HEK293 (cell line): ENCODE data around the gene HMOX1.

Experiments
- BCL11B ChIP-seq: fragments of 450-650 bp; formaldehyde crosslinking; IDR thresholded peaks from 2 replicates; pipeline ENCODE4 v1.5.1; 2016; ENCODE audit warnings: low read depth, missing biosample characterization, missing genetic modification characterization
- GLIS2 ChIP-seq: fragments of 450-650 bp; formaldehyde crosslinking; IDR thresholded peaks from 2 replicates; pipeline ENCODE4 v1.5.1; 2016; ENCODE audit warnings: missing biosample characterization, missing genetic modification characterization
- MZF1 ChIP-seq: fragments of 450-650 bp; formaldehyde crosslinking; IDR thresholded peaks from 2 replicates; pipeline ENCODE4 v1.5.1; 2017; ENCODE audit warnings: missing biosample characterization, missing genetic modification characterization, borderline replicate concordance
- RBAK ChIP-seq: fragments of 450-650 bp; formaldehyde crosslinking; IDR thresholded peaks from 2 replicates; pipeline ENCODE4 v1.5.1; 2016; ENCODE audit warnings: missing biosample characterization, missing genetic modification characterization
- SALL2 ChIP-seq: fragments of 450-650 bp; formaldehyde crosslinking; IDR thresholded peaks from 2 replicates; pipeline ENCODE4 v1.5.0; 2017; ENCODE audit warnings: missing biosample characterization, mild to moderate bottlenecking, missing genetic modification characterization, borderline replicate concordance
- TCF7L2 ChIP-seq: IDR thresholded peaks from 2 replicates; pipeline ENCODE4 v1.6.1; 2011; ENCODE audit warnings: low read depth, mild to moderate bottlenecking, inconsistent platforms, low read length, moderate library complexity, borderline replicate concordance
- TSHZ1 ChIP-seq: fragments of 450-650 bp; formaldehyde crosslinking; IDR thresholded peaks from 2 replicates; pipeline ENCODE4 v1.5.1; 2016; ENCODE audit warnings: missing biosample characterization, missing genetic modification characterization, borderline replicate concordance
- ZBTB1 ChIP-seq: fragments of 450-650 bp; formaldehyde crosslinking; IDR thresholded peaks from 2 replicates; pipeline ENCODE4 v1.5.1; 2016; ENCODE audit warnings: missing biosample characterization, missing genetic modification characterization
- ZBTB44 ChIP-seq: fragments of 450-650 bp; IDR thresholded peaks from 2 replicates; pipeline ENCODE4 v1.5.1; 2018; ENCODE audit warnings: missing biosample characterization, mild to moderate bottlenecking, missing genetic modification characterization
- ZFP3 ChIP-seq: fragments of 450-650 bp; formaldehyde crosslinking; IDR thresholded peaks from 2 replicates; pipeline ENCODE4 v1.5.1; 2016; ENCODE audit warnings: low read depth, missing biosample characterization, missing genetic modification characterization
- ZNF121 ChIP-seq: fragments of 450-650 bp; formaldehyde crosslinking; IDR thresholded peaks from 2 replicates; pipeline ENCODE4 v1.5.1; 2016; ENCODE audit warnings: missing biosample characterization, missing genetic modification characterization
- ZNF202 ChIP-seq: fragments of 450-650 bp; formaldehyde crosslinking; IDR thresholded peaks from 2 replicates; pipeline ENCODE4 v1.5.1; 2016; ENCODE audit warnings: missing biosample characterization, missing genetic modification characterization, borderline replicate concordance
- ZNF211 ChIP-seq: fragments of 450-650 bp; formaldehyde crosslinking; IDR thresholded peaks from 2 replicates; pipeline ENCODE4 v1.5.1; 2016; ENCODE audit warnings: low read depth, missing biosample characterization, missing genetic modification characterization
- ZNF239 ChIP-seq: fragments of 450-650 bp; formaldehyde crosslinking; IDR thresholded peaks from 2 replicates; pipeline ENCODE4 v1.5.1; 2016; ENCODE audit warnings: missing biosample characterization, missing genetic modification characterization
- ZNF24 ChIP-seq: fragments of 450-650 bp; formaldehyde crosslinking; IDR thresholded peaks from 2 replicates; pipeline ENCODE4 v1.5.1; 2016; ENCODE audit warnings: missing biosample characterization, missing genetic modification characterization
- ZNF311 ChIP-seq: fragments of 450-650 bp; formaldehyde crosslinking; IDR thresholded peaks from 2 replicates; pipeline ENCODE4 v1.5.1; 2017; ENCODE audit warnings: missing biosample characterization, missing genetic modification characterization, borderline replicate concordance
- ZNF324 ChIP-seq: fragments of 450-650 bp; formaldehyde crosslinking; IDR thresholded peaks from 2 replicates; pipeline ENCODE4 v1.5.1; 2016; ENCODE audit warnings: missing biosample characterization, missing genetic modification characterization
- ZNF335 ChIP-seq: fragments of 450-650 bp; formaldehyde crosslinking; conservative IDR thresholded peaks from 2 replicates; pipeline ENCODE4 v1.5.1; 2016; ENCODE audit warnings: missing biosample characterization, missing genetic modification characterization
- ZNF366 ChIP-seq: fragments of 450-650 bp; formaldehyde crosslinking; conservative IDR thresholded peaks from 2 replicates; pipeline ENCODE4 v1.5.1; 2016; ENCODE audit warnings: missing biosample characterization, missing genetic modification characterization
- ZNF37A ChIP-seq: fragments of 450-650 bp; IDR thresholded peaks from 2 replicates; pipeline ENCODE4 v1.5.1; 2018; ENCODE audit warnings: missing biosample characterization, missing genetic modification characterization
- ZNF426 ChIP-seq: fragments of 450-650 bp; formaldehyde crosslinking; IDR thresholded peaks from 2 replicates; pipeline ENCODE4 v1.5.1; 2017; ENCODE audit warnings: missing biosample characterization, missing genetic modification characterization, mild to moderate bottlenecking, inconsistent platforms, moderate library complexity
- ZNF585B ChIP-seq: fragments of 450-650 bp; formaldehyde crosslinking; IDR thresholded peaks from 2 replicates; pipeline ENCODE4 v1.5.1; 2016; ENCODE audit warnings: missing biosample characterization, missing genetic modification characterization
- ZNF623 ChIP-seq: fragments of 450-650 bp; formaldehyde crosslinking; IDR thresholded peaks from 2 replicates; pipeline ENCODE4 v1.5.1; 2016; ENCODE audit warnings: missing biosample characterization, missing genetic modification characterization
- ZNF626 ChIP-seq: fragments of 450-650 bp; sonication (Bioruptor Pico); formaldehyde crosslinking; IDR thresholded peaks from 2 replicates; pipeline ENCODE4 v1.5.1; 2018; ENCODE audit warnings: missing biosample characterization, missing genetic modification characterization, inconsistent platforms
- ZNF629 ChIP-seq: fragments of 450-650 bp; formaldehyde crosslinking; IDR thresholded peaks from 2 replicates; pipeline ENCODE4 v1.5.1; 2017; ENCODE audit warnings: missing biosample characterization, missing genetic modification characterization
- ZNF76 ChIP-seq: fragments of 450-650 bp; formaldehyde crosslinking; IDR thresholded peaks from 2 replicates; pipeline ENCODE4; 2016; ENCODE audit warnings: low read depth, missing biosample characterization, missing genetic modification characterization, borderline replicate concordance
- ZNF768 ChIP-seq: fragments of 450-650 bp; formaldehyde crosslinking; IDR thresholded peaks from 2 replicates; pipeline ENCODE4 v1.5.1; 2018; ENCODE audit warnings: missing biosample characterization, mild to moderate bottlenecking, missing genetic modification characterization
- ZNF837 ChIP-seq: fragments of 450-650 bp; formaldehyde crosslinking; IDR thresholded peaks from 2 replicates; pipeline ENCODE4 v1.5.1; 2016; ENCODE audit warnings: missing biosample characterization, missing genetic modification characterization
- ZSCAN18 ChIP-seq: fragments of 450-650 bp; formaldehyde crosslinking; IDR thresholded peaks from 2 replicates; pipeline ENCODE4 v1.5.1; 2016; ENCODE audit warnings: missing biosample characterization, missing genetic modification characterization
- ZSCAN23 ChIP-seq: fragments of 450-650 bp; formaldehyde crosslinking; IDR thresholded peaks from 2 replicates; pipeline ENCODE4 v1.5.1; 2016; ENCODE audit warnings: missing biosample characterization, missing genetic modification characterization
- ZSCAN5A ChIP-seq: fragments of 450-650 bp; formaldehyde crosslinking; IDR thresholded peaks from 2 replicates; pipeline ENCODE4 v1.5.1; 2016; ENCODE audit warnings: missing biosample characterization, missing genetic modification characterization

The HMOX1 gene

GRCh38 chr22:35380537-35381423, at the start of gene HMOX1 (continued):
- TF ChIP-seq GLIS2: peak; percentile 57; the same call in 1 of the 2 replicates
- TF ChIP-seq TCF7L2: no peak
- no peak for TF ChIP-seq ZNF426 (tag by site-specific recombination)
- TF ChIP-seq ZNF121: no peak
- TF ChIP-seq ZNF239 (tag by site-specific recombination): no peak
- TF ChIP-seq ZNF837 (tag by site-specific recombination): no peak
- 0 out of 2 replicates have a peak, but pooled peaks have one; percentile 14 for TF ChIP-seq ZBTB1 (tag by site-specific recombination)
- no peak for TF ChIP-seq ZNF623 (tag by site-specific recombination)
- TF ChIP-seq SALL2: no peak
- peak; percentile 49; the same call in 1 of the 2 replicates for TF ChIP-seq TSHZ1 (tag by site-specific recombination)
- TF ChIP-seq ZSCAN23 (tag by site-specific recombination): 0 out of 2 replicates have a peak, but pooled peaks have one; percentile 62
- no peak for TF ChIP-seq ZSCAN5A (tag by site-specific recombination)
- TF ChIP-seq ZNF366 (tag by site-specific recombination): no peak
- no peak for TF ChIP-seq MZF1
- 0 out of 2 replicates have a peak, but pooled peaks have one; percentile 8 for TF ChIP-seq RBAK (tag by site-specific recombination)
- peak; percentile 76; the same call in 1 of the 2 replicates for TF ChIP-seq BCL11B (tag by site-specific recombination)
- TF ChIP-seq ZFP3 (tag by site-specific recombination): no peak
- peak; percentile 26; the same call in 1 of the 2 replicates for TF ChIP-seq ZNF24
- no peak for TF ChIP-seq ZNF76 (tag by site-specific recombination)
- TF ChIP-seq ZNF629 (tag by site-specific recombination): peak; percentile 46; the same call in 1 of the 2 replicates
- no peak for TF ChIP-seq ZNF626 (tag by site-specific recombination)
- TF ChIP-seq ZNF311 (tag by site-specific recombination): no peak
- TF ChIP-seq ZNF768 (tag by site-specific recombination): no peak
- no peak for TF ChIP-seq ZNF37A (tag by site-specific recombination)
- TF ChIP-seq ZNF585B (tag by site-specific recombination): no peak
- TF ChIP-seq ZNF324 (tag by site-specific recombination): peak; percentile 60; the same call in 1 of the 2 replicates
- no peak for TF ChIP-seq ZNF211 (tag by site-specific recombination)
- TF ChIP-seq ZBTB44 (tag by site-specific recombination): no peak
- TF ChIP-seq ZSCAN18: 0 out of 2 replicates have a peak, but pooled peaks have one; percentile 49
- peak; percentile 65 for TF ChIP-seq ZNF335 (tag by site-specific recombination)
- TF ChIP-seq ZNF202: no peak
